HS-27A (cell line): ENCODE results near the gene IRF4.
"Not testable (repeated sequence)": the region's sequence is repeated elsewhere in the genome, so short reads cannot be mapped to it uniquely, and the experiment has no call there.

Experiments used
- DNase-seq: peaks from one replicate; pipeline ENCODE4 v3.0.0-alpha.2; 2012; ENCODE audit warnings: low read depth, missing footprints

IRF4 gene

DNA sequence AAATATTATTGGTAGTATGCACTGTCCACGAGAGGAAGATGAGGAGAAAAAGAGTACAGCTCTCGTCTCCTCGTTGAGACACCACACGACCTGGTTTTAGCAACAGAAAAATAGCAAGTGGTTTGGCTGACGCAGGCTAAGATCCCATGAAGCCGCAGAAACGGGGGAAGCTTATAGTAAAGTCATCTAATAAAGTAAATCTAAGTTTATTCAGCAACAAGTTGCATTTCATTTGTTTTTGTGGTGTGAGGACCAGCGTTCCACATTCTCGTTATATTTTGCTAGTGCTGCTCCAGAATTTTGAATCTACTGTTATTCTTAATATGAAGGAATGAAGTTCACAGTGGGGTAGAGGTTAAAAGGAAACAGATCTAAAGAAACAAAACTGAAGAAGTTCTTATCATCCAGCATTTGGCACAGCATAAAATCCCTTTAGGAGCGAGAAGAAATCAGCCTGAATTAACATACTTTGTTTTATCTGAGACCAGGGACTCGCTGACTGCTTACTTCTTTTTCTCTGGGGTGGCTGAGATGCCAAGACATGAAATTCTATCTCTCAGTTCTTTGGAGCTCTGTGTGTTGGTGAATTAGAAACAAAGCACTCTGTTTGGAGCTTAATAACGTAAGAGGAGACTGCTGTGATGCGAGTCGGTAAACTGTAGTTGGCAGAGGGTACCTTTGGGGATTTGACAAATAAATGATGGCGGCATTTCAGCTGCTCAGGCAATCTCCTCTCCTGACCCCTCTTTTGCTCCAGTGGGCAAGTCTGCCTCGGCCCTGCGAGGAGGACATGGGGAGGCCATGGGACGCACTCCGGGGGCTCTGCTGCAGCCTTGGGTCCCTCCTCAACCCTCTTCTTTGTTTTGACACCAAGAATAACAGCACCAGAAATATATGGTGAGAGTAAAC is 24.9 kb upstream of the IRF4 start:
- DNase-seq = no peak

DNA sequence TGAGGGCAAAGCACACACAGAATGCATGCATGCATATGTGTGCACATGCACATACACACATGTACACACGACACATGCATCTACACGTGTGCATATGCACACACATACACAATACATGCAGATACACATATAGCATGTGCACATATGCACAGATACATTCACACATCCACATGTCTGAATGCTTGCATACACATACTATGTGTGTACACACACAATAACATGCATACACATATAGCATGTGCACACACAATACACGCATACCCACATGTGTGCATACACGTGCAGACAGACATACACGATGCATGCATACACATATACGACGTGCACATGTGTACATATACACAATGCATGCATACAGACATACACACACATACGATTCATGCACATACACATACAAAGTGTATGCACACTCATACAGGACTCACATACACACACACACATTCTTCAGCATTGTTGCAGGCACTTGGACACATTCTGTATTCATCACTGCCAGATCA is 24.2 kb upstream of the IRF4 start:
- no peak for DNase-seq

DNA sequence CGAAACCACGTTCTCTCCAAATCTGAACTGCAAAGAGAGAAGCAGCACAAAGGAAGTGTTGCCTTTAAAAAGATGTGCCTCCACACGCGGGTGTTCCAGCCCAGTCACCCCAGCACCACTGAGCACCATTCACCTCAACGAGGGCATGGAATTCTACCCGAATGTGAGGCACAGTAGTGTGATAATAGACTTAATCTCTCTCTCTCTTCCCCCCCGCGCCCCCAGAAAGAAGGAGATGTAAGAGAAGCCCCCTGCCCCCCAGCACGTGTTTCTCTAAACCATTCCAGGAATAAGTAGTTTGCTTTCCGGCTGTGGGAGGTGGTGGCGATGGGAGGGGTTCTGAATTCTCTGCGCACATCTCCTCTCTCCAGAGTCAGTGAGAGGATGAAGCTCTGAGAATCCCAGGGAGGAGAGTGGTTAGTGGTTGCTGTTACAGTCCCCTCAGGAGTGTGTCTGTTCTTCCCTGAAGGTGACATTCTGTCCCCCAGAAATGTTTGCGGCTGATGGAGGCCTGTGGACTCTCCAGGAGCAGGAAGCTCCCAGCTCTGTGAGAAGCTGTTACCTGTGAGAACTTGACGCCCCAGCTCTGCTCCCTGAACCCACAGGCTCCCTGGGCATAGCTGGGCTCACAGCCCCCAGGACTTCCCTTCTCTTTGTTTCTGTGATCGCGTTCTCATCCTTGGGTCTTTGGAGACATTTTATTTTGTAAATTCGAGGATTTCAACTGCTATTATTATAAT is 23.5 kb upstream of the IRF4 start:
- no peak for DNase-seq

DNA sequence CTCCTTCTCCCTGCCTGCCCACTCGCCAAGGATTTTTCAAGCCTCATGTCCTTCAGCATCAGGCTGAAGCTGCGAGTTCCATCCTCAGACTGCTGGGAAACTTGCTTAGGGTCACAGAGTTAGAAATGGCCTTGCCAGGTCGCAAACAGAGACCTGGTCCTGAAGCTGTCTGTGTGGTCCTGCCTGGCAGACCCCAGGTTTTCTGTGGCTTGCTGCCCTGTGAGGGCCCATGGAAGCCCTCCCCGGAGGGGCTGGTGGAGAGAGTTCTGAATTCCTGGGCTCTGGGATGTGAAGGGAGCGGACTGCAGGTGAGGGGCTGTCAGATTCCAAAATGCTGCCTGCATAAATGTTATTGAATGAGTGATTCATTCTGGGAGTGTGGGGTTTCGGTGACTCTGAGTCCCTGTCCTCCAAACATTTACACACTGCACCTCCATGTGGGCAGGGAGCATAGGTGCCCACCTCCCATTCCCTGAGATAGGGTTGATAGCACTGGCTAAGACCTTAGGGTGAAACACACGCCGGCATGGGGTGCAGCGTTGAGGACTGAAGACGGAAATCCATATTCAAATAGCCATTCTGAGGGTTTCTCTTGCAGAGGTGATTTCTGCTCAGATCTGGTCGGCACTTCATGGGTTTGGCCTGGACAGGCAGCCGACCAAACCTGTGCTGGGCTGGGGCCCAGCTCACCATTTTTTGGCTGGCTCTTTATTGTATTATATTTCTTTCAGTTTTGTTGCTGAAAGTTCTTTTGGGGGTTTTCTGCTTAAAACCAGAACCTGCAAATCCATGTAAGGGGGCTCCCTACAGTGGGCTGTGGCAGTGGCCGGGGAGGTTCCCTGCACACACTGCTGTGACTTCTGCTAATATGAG is 21.8 kb upstream of the IRF4 start:
- no peak for DNase-seq

GRCh38 chr6:370555-370954 is 21.0 kb upstream of the IRF4 start:
- no peak for DNase-seq

GRCh38 chr6:371851-372250 is 19.7 kb upstream of the IRF4 start:
- DNase-seq = not testable (repeated sequence)

DNA sequence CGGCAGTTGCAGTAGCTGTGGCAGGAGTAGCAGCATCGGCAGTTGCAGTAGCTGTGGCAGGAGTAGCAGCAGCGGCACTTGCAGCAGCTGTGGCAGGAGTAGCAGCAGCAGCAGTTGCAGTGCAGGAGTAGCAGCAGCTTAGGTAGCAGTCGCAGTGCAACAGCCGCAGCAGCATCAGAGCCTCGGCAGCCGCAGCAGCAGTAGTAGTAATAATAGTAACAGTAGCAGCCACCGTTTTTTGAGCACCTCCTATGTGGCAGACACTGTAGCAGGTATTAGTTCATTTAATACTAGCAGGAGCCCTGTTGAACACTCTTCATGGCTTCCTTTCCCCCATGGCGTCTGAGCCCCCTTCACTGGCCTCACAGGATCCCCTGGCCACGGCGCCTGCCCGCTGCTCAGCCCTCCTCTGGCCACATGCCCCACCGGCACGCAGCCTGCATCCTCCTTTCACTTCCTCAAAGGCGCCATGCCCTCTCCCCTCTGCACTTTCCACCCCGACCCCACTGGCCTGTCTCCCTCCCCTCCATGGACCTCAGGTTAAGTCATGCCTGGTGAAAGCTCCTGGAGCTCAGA is 19.1 kb upstream of the IRF4 start:
- DNase-seq = no peak

DNA sequence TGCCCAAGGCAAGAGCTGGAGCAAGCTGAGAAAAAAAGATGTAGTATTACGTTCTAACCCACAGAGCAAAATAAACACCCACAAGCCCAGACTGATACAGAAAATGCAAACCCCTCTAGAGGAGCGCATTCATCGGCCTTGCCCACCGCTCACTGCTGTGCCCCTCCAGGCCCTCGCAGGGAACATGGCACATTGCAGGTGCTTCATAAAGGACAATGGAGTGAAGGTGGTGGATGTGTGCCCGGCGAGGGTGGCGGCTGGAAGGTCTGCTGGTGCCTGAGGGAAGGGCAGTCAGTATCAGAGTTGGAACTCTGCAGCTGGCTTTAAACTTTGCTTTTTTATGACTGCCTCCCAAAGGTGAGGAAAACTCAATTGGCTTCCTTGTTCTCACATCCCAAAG is 18.5 kb upstream of the IRF4 start:
- DNase-seq = no peak

DNA sequence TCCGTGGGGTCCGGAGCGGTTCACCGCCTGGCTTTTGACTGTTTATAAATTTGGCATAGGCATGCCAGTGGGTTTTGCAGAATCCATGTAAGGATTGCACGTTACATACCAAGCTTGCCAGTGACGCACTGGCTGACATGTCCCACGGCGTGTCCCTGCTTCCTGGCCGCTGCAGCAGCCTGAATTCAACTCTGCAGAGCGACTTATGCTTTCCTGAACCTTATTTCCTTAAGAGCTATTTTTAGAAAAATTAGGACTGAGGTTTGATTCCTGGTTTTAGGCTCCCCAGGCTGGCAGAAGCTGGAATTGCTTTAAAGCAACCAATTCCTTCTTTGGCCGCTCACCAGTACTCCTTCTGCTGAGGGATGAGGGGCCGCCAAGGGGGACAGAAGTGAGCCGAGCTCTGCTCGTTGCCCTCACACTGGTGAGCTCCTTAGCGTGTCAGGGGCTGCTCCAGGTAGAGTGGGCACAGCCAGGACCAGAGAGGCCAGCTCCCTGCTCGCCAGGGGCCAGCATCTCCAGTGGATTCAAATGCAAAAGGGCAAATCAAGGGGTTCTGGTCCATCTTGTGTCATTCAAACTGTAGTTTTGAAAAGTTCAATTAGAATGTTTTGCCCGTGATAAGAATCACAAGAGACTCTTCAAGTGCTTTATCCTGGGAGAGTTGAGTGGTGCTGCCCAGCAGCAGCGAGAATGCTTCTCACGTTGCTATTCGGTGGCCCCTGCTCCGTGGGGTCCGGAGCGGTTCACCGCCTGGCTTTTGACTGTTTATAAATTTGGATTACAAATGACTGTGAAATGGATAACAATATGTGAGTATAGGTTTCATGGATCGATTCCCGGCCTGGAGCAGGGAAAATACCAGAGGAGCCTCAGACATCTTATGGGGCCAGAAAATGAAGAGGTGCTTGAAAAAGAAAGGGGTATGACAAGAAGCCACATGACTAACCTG is 17.5 kb upstream of the IRF4 start:
- no peak for DNase-seq

- no peak for DNase-seq
These were observed 16.6 kb upstream of the IRF4 start for GRCh38 chr6:374956-375355.

GRCh38 chr6:376827-377640 is 14.5 kb upstream of the IRF4 start:
- no peak for DNase-seq

GRCh38 chr6:377641-378020 is 13.9 kb upstream of the IRF4 start:
- not testable (repeated sequence) for DNase-seq

- no peak for DNase-seq
These were observed 13.2 kb upstream of the IRF4 start for GRCh38 chr6:378090-378957.

DNA sequence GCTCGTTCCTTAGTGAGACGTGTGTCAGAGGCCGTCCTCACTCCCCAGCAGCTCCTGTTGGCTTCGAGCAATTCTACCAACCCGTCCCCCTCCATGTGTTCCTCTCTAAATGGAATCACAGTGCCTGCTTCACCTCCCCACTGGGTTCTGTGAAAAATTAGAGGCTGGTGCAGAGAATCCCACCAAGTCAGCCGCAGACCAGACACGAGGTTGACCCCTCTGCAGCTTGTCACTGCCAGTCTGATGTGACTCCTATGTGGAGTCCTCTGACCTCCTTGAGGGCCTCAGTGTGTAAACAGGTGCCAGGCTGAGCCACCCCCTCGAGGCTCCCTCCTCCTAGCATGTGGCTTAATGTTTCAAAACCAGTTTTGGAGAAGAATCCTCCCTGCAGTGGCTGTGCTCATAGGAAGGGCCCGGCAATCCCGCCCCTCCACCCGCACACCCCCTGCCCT is 12.6 kb upstream of the IRF4 start:
- no peak for DNase-seq

- DNase-seq = no peak
These were observed 12.0 kb upstream of the IRF4 start for GRCh38 chr6:379410-380181.

- DNase-seq = no peak
These were observed 11.0 kb upstream of the IRF4 start for GRCh38 chr6:380234-381218.
